ENCODE data around the gene LTO1.

DNA sequence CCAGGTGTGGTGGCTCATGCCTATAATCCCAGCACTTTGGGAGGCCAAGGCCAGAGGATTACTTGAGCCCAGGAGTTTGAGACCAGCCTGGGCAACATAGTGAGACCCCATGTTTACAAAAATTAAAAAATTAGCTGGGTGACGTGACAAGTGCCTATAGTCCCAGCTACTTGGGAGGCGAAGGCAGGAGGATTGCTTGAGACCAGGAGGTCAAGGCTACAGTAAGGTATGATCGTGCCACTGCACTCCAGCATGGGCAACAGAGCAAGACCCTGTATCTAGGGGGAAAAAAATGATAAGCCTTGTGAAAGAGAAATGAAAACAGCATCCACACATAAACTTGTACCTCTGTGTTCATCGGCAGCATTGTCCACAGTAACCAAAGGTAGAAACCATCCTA is 42.3 kb downstream of the LTO1 start:
- TF ChIP-seq, protein P1, sequence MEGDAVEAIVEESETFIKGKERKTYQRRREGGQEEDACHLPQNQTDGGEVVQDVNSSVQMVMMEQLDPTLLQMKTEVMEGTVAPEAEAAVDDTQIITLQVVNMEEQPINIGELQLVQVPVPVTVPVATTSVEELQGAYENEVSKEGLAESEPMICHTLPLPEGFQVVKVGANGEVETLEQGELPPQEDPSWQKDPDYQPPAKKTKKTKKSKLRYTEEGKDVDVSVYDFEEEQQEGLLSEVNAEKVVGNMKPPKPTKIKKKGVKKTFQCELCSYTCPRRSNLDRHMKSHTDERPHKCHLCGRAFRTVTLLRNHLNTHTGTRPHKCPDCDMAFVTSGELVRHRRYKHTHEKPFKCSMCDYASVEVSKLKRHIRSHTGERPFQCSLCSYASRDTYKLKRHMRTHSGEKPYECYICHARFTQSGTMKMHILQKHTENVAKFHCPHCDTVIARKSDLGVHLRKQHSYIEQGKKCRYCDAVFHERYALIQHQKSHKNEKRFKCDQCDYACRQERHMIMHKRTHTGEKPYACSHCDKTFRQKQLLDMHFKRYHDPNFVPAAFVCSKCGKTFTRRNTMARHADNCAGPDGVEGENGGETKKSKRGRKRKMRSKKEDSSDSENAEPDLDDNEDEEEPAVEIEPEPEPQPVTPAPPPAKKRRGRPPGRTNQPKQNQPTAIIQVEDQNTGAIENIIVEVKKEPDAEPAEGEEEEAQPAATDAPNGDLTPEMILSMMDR (IDR thresholded peaks at IDR 0.05): no peak
- no peak for TF ChIP-seq POLR2A (IDR thresholded peaks at IDR 0.05)

Measured in lower leg skin (tissue), 3 donors.